Measurements from ENCODE around the gene NADSYN1. TPM values are rescaled to one million over a fixed set of nuclear protein-coding genes. Genes with fewer than 3 reads are reported as not detected.

Gene NADSYN1
- total RNA-seq, 4 donors from 2014 or later: 41.2 to 67.2 (median 59.8) TPM

DNA sequence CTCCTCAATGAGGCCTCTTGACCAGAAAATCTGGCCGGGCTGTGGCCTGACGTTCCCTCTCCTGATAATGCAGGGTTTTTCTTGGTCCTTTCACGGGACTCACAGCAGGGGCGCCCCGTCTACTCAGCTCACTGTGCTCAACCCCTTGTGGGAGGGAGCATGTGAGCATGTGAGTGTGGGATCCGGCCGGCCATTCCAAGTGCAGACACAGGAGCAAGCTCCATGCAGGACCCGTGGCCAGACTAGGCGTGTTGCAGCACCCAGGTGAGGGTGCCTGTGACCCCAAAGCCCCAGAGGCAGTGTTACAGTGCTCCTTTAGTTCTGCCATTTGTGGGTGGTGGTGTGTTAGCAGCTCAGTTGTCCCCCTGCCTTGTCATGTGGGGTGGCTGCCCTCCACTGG is 22.8 kb upstream of the NADSYN1 start:
- intact Hi-C loops (cut with DNase I; ENCODE audit: low total_unique reads): no loop called here
- whole genome bisulfite sequencing, 2 donors: 94 to 96% methylated on average over 9 of the region's 9 CpGs
- TF ChIP-seq, protein P1, sequence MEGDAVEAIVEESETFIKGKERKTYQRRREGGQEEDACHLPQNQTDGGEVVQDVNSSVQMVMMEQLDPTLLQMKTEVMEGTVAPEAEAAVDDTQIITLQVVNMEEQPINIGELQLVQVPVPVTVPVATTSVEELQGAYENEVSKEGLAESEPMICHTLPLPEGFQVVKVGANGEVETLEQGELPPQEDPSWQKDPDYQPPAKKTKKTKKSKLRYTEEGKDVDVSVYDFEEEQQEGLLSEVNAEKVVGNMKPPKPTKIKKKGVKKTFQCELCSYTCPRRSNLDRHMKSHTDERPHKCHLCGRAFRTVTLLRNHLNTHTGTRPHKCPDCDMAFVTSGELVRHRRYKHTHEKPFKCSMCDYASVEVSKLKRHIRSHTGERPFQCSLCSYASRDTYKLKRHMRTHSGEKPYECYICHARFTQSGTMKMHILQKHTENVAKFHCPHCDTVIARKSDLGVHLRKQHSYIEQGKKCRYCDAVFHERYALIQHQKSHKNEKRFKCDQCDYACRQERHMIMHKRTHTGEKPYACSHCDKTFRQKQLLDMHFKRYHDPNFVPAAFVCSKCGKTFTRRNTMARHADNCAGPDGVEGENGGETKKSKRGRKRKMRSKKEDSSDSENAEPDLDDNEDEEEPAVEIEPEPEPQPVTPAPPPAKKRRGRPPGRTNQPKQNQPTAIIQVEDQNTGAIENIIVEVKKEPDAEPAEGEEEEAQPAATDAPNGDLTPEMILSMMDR (IDR thresholded peaks at IDR 0.05): no peak
- TF ChIP-seq POLR2A (IDR thresholded peaks at IDR 0.05): no peak
- no peak for DNase-seq (ENCODE audit: low spot score in 2 of 2)
- no peak overlapping the region for H3K4me3 ChIP-seq (ENCODE audit: low read depth, poor library complexity, severe bottlenecking)

DNA sequence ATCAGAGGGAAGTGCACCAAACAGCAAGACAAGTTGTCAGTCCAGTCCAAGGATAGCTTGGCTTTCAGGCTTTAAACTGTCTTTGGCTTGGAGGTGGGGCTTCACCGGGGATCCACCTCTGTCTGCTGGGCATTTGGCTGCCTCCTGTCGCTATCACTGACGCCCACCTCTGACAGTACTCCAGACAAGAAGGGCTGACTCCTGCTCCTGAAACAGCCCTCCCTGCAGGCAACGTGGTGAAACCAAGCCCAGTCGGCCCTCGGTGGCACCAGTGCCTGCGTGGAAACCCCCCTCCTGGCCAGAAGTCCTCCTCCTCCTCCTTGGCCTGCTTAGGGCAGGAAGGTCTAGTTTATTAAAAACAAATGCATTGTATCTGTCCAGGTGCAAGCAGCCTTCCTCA is 21.7 kb upstream of the NADSYN1 start:
- H3K4me3 ChIP-seq (ENCODE audit: low read depth, poor library complexity, severe bottlenecking): no peak overlapping the region
- TF ChIP-seq, protein P1 (IDR thresholded peaks at IDR 0.05): no peak
- no peak for TF ChIP-seq POLR2A (IDR thresholded peaks at IDR 0.05)
- intact Hi-C loops (cut with DNase I; ENCODE audit: low total_unique reads): no loop called here
- DNase-seq (ENCODE audit: low spot score in 2 of 2): no peak
- 32 to 46% methylated on average over 7 of the region's 7 CpGs for WGBS, 2 donors

DNA sequence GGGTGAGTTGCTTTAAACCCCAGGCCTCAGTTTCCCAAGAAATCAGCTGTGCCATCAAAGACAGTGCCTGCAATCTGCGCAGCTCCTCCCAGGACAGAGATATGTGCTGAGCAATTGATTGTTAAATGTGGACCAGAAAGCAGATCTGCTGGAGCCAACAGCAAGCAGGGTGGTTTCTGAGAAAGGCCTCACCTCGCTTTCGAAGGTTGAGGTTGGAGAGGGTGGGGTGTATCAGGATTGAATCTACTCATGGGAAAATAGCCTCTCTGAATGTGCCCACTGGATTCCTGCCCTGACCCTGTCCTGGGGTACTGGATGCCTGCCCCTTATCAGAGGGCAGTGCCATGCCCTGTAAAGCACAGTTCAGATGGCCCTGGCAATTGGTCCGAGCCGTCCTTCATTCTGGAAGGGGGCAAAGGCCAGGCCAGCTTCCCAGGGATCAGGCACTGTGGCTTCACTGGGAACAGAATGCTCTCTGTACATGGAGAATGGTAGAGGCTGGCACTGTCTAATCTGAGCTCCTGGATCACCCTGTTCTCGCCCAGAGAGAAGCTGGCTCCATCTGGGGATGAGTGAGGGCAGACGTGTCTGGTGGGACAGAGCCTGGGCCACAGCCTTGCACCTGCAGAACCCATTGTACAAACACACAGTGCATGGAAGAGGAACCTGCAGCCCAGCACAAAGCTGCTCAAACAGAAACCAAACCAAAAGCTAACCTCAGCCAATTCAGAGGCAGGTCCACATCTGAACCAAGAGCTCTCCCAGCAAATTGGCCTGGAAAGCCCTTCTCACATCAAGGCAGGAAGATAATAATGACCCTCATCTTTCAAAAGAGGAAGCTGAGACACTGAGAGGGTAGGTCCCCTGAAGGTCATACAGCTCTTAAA is 20.0 kb upstream of the NADSYN1 start:
- H3K4me3 ChIP-seq (ENCODE audit: low read depth, poor library complexity, severe bottlenecking): no peak overlapping the region
- 67 to 72% methylated on average over 7 of the region's 7 CpGs for WGBS, 2 donors
- intact Hi-C loops (cut with DNase I; ENCODE audit: low total_unique reads): no loop called here
- TF ChIP-seq, protein P1 (IDR thresholded peaks at IDR 0.05): no peak
- TF ChIP-seq POLR2A (IDR thresholded peaks at IDR 0.05): no peak
- DNase-seq (ENCODE audit: low spot score in 2 of 2): no peak

DNA sequence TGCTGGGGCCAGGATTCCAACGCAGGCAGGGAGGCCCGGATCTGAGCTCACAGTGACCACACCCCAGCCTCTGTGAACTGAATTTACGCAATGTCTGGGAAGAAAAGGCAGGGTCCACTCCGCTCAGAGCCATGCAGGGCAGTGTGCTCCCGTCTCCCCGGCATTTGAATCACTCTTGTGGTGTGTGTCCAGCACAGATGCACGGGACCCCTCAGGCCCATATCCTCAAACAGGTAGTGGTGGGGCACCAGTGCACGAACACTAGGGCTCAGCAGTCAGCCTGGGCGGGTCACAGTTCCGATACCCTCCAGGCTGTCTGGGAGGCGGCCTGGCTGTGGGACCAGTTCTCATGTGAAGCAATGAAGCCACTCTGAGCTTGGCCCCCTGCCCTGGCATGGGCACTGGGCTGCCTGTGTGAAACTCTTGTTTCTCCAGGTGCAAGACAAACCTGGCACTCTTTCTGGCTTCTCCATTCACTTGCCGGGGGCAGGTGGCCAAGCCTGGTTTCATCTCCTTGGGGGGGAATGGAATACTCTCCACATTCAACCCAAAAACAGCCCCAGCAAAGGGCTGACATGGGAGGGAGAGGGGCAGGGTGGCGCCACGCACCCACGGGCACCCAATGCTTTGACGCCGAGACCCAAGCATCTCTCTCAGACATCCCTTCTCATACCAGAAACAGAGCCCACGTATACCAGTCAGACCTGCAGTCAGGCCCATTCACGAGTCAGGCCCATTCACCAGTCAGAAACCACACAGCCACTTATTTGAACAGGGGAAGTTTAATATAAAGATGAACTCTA is 19.2 kb upstream of the NADSYN1 start:
- intact Hi-C loops (cut with DNase I; ENCODE audit: low total_unique reads): no loop called here
- H3K4me3 ChIP-seq (ENCODE audit: low read depth, poor library complexity, severe bottlenecking): no peak overlapping the region
- DNase-seq (ENCODE audit: low spot score in 2 of 2): no peak
- WGBS, 2 donors: 47 to 55% methylated on average over 19 of the region's 19 CpGs
- TF ChIP-seq POLR2A (IDR thresholded peaks at IDR 0.05): no peak

DNA sequence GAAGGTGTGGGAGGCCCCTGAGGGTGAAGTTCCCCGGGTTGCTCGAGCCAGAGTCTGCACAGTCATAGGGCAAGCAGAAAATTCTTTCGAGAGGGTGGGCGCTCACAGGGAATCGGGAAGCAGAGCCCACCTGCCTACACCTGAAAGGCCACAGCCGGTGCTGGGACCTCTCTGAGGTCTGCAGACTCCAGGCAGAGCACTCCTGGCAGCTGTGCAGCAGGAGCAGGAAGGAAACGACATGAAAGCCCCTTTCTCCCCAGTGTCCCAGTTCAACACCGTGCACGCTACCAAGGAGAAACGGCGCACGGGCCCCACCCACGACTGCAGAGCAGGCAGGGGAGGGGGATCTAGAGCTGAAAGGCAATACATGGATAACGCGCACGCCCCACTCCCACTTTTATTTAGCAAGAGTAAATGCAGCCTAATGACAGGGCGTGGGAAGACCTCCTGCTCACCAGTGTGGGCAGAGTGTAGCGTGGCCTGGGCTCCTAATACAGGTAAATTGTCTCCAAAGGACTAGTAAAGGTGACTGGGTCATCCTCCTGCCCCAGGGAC is 18.4 kb upstream of the NADSYN1 start:
- no peak for DNase-seq (ENCODE audit: low spot score in 2 of 2)

More for the DNA sequence above, 18.4 kb upstream of the NADSYN1 start:
- TF ChIP-seq POLR2A (IDR thresholded peaks at IDR 0.05): no peak
- TF ChIP-seq, protein P1 (IDR thresholded peaks at IDR 0.05): no peak
- 78 to 79% methylated on average over 17 to 18 of the region's 18 CpGs for WGBS, 2 donors
- H3K4me3 ChIP-seq (ENCODE audit: low read depth, poor library complexity, severe bottlenecking): no peak overlapping the region
- intact Hi-C loops (cut with DNase I; ENCODE audit: low total_unique reads): no loop called here
